CD4-positive, alpha-beta T cell (primary cell): ENCODE results near the gene AGPAT3. TPM values are rescaled to one million over a fixed set of nuclear protein-coding genes. Genes with fewer than 3 reads are reported as not detected.
A peak's percentile ranks its signal among the peaks of the same experiment; 100 is the strongest.

ENCODE experiments used
- ATAC-seq: fragments of 200-7000 bp; cut with Tn5 transposase; one replicate; pipeline ENCODE4 v1.10.0; 2022; ENCODE audit warnings: mild to moderate bottlenecking; ENCODE audit not compliant: poor library complexity
- CTCF ChIA-PET: fragments of 350-600 bp; sonication (Branson Sonifier 250); formaldehyde crosslinking; loops from one replicate; lab custom pipeline; 2021; ENCODE audit warnings: antibody characterized with exemption, inconsistent platforms; lab: Charles Lee
- POLR2A ChIA-PET: fragments of 350-600 bp; sonication (Branson Sonifier 250); formaldehyde crosslinking; loops from one replicate; lab custom pipeline; 2021; ENCODE audit warnings: antibody characterized with exemption, inconsistent platforms; lab: Charles Lee
- DNase-seq, 14 experiments: peaks; one replicate each; pipeline ENCODE4 v3.0.0-alpha.2; 2013 to 2020; ENCODE audit warnings: mixed read lengths in 2 of 14
- H3K27ac ChIP-seq, 2 donors: one replicate each; pipeline versions ENCODE4 v1.5.1 to v1.7.0; 2013; ENCODE audit warnings: low read length in 2 of 2, low read depth in 1 of 2, mild to moderate bottlenecking in 1 of 2
- H3K27me3 ChIP-seq, 2 experiments: 1 replicate in 1 of 2; 2 replicates in 1 of 2; pipeline versions ENCODE4 v1.6.1 to v1.7.0; 2013; ENCODE audit warnings: low read length in 2 of 2, control low read depth in 1 of 2, mild to moderate bottlenecking in 1 of 2, moderate library complexity in 1 of 2; ENCODE audit not compliant: insufficient read depth in 2 of 2, control insufficient read depth in 1 of 2
- H3K36me3 ChIP-seq: one replicate; pipeline ENCODE4 v1.6.1; 2013; ENCODE audit warnings: low read length, control low read depth; ENCODE audit not compliant: insufficient read depth
- H3K4me1 ChIP-seq: one replicate; pipeline ENCODE4 v1.6.1; 2013; ENCODE audit warnings: low read length, control low read depth; ENCODE audit not compliant: insufficient read depth
- H3K4me3 ChIP-seq: one replicate; pipeline ENCODE4 v1.5.1; 2013; ENCODE audit warnings: mild to moderate bottlenecking, low read length, moderate library complexity
- H3K9me3 ChIP-seq, 2 experiments: 1 replicate in 1 of 2; 2 replicates in 1 of 2; pipeline versions ENCODE4 v1.6.1 to v1.7.0; 2013; ENCODE audit warnings: low read length in 2 of 2, mild to moderate bottlenecking in 2 of 2, control low read depth in 1 of 2, moderate library complexity in 1 of 2; ENCODE audit not compliant: control insufficient read depth in 1 of 2, insufficient read depth in 1 of 2
- H3K27ac Mint-ChIP-seq: one replicate; pipeline ENCODE4 v1.8.0; 2020; ENCODE audit warnings: mixed read lengths
- H3K27me3 Mint-ChIP-seq: one replicate; pipeline ENCODE4 v1.8.0; 2021; ENCODE audit warnings: mixed read lengths
- H3K36me3 Mint-ChIP-seq: one replicate; pipeline ENCODE4 v1.8.0; 2021; ENCODE audit warnings: low read depth, mixed read lengths
- H3K4me1 Mint-ChIP-seq: one replicate; pipeline ENCODE4 v1.8.0; 2021; ENCODE audit warnings: low read depth, mixed read lengths
- H3K4me3 Mint-ChIP-seq: one replicate; pipeline ENCODE4 v1.8.0; 2020; ENCODE audit warnings: mild to moderate bottlenecking, mixed read lengths
- H3K9me3 Mint-ChIP-seq: one replicate; pipeline ENCODE4 v1.8.0; 2020; ENCODE audit warnings: mixed read lengths
- intact Hi-C, 2 experiments: fragments of 100-400 bp; cut with DNase I in 1 of 2; cut with micrococcal nuclease in 1 of 2; formaldehyde crosslinking; loops; one replicate each; pipeline versions ENCODE4 v1.15.1 to v1.9.0; 2023 to 2025; cut with DNase I, micrococcal nuclease
- total RNA-seq, 174 experiments: library from RNA in 2 of 174; stranded (reverse) in 2 of 174; gene quantifications; one replicate each; pipeline ENCODE4 v1.2.3 and lab custom pipeline; 2021 to 2026
- TF ChIP-seq, protein P1 (sequence below): fragments of 200-600 bp; IDR thresholded peaks from one replicate; pipeline ENCODE4 v1.8.0; 2022; ENCODE audit warnings: antibody characterized with exemption, mild to moderate bottlenecking

AGPAT3 gene
- total RNA-seq, 2 experiments from 2014 or later, result 40.8 to 43.4 TPM

DNA sequence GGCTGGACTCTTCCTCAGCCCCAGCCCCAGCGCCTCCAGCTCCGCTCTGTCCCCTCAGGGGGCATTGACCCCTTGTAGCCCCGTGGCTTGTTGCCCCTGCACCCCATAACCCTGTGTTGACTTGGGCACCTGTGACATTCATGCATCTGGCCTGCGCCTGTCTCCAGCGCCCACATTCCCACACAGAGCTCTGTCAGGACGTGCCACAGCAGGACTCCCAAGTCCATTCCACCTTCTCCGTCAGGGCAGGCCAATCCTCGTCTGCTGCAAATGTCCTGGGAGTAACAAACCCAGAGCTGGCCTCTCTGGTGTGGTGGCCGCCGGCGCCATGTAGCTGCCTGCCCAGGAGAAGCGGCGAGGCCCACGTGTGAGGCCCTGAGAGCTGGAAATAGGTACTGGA lies 60.6 kb downstream of the AGPAT3 start:
- intact Hi-C loops, result no loop called here
- peaks cover 19% of the 10 kb centered on the region for H3K4me1 Mint-ChIP-seq
- TF ChIP-seq, protein P1, sequence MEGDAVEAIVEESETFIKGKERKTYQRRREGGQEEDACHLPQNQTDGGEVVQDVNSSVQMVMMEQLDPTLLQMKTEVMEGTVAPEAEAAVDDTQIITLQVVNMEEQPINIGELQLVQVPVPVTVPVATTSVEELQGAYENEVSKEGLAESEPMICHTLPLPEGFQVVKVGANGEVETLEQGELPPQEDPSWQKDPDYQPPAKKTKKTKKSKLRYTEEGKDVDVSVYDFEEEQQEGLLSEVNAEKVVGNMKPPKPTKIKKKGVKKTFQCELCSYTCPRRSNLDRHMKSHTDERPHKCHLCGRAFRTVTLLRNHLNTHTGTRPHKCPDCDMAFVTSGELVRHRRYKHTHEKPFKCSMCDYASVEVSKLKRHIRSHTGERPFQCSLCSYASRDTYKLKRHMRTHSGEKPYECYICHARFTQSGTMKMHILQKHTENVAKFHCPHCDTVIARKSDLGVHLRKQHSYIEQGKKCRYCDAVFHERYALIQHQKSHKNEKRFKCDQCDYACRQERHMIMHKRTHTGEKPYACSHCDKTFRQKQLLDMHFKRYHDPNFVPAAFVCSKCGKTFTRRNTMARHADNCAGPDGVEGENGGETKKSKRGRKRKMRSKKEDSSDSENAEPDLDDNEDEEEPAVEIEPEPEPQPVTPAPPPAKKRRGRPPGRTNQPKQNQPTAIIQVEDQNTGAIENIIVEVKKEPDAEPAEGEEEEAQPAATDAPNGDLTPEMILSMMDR, result no peak
- Histone ChIP-seq H3K4me1 (peaks cover 27% of the 10 kb centered on the region), H3K4me3 (no peak overlapping the region), H3K27ac (no peak overlapping the region), H3K27me3 (no peaks in the 10 kb centered on the region), H3K36me3 (peaks cover 39% of the 10 kb centered on the region), H3K9me3 (no peaks in the 10 kb centered on the region)
- peak overlapping the region; percentile 12 for H3K27ac Mint-ChIP-seq
- ATAC-seq, result no peak
- POLR2A ChIA-PET, result no interaction called here
- peak in 1 of 14 experiments; percentile 6 for DNase-seq
- no peak overlapping the region for H3K4me3 Mint-ChIP-seq
- H3K36me3 Mint-ChIP-seq, result peaks cover 26% of the 10 kb centered on the region
- no peaks in the 10 kb centered on the region for H3K9me3 Mint-ChIP-seq
- CTCF ChIA-PET, result interaction anchor here (1.1 to 1.2 kb wide), 2 partner anchors 11 to 115 kb away, joined by 3 to 4 read pairs; no protein-coding TSS in a partner anchor
- no peaks in the 10 kb centered on the region for H3K27me3 Mint-ChIP-seq

DNA sequence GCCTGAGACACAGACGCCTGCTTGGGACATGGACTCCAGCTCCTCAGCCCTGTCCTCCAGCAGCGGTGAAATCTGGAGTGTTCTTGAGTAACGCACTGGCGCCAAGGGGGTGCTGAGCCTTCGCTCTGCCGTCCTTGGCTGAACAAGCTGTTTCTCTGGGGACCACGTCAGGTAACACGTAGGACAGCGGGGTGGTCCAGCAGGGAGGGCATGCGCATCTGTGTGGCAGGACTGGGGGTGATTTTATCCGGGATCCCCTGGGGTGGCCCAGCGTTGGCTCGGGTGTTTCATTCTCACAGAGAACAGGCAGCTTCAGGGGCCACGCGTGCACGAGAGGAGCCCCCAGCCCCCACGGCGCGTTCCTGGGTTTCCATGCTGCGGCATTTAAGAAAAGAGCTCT lies 61.2 kb downstream of the AGPAT3 start:
- H3K4me3 Mint-ChIP-seq, result no peak overlapping the region
- intact Hi-C loops, result no loop called here
- H3K27ac Mint-ChIP-seq, result no peak overlapping the region
- no peak overlapping the region for H3K4me3 ChIP-seq
- H3K36me3 ChIP-seq, result peaks cover 39% of the 10 kb centered on the region
- H3K27me3 Mint-ChIP-seq, result no peaks in the 10 kb centered on the region
- TF ChIP-seq, protein P1, result no peak
- ChIA-PET POLR2A (no interaction called here), CTCF (interaction anchor here (0.7 to 1.1 kb wide), 2 partner anchors 115 to 1039 kb away, joined by 3 read pairs; no protein-coding TSS in a partner anchor)
- ATAC-seq (no peak), DNase-seq (no peak)
- H3K27ac ChIP-seq, result no peak overlapping the region
- H3K9me3 Mint-ChIP-seq, result no peaks in the 10 kb centered on the region
- H3K4me1 ChIP-seq, result peaks cover 21% of the 10 kb centered on the region
- peaks cover 27% of the 10 kb centered on the region for H3K36me3 Mint-ChIP-seq
- peaks cover 14% of the 10 kb centered on the region for H3K4me1 Mint-ChIP-seq
- no peaks in the 10 kb centered on the region for H3K9me3 ChIP-seq
- no peaks in the 10 kb centered on the region for H3K27me3 ChIP-seq

DNA sequence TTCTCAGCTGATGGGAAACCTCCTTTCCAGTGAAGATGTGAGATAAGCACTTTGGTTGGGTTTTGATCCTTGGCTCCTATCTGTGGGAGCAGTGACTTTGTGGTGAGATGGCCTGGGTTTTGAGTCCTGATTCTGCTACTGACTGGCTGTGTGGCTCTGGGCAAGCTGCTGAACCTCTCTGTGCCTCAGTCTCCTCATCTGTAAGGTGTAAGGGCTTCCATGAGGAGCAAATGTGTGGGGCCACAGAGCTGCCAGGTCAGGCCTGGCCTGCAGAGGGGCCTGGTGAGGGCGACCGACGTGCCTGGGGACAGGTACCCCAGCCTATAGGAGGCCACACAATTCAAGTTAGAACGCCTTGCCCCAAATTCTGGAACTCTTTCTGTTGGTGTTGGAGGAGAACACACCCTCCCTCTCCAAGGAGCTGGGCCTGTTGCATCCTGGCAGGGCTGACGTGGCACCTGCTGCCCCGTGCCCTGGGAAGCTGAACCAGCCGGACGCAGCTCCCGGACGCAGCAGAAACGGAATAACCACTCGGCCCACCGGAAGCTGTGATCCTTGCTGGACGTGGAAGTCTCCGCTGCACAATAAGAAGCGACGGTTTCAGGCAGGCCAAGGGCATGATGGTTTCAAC lies 62.7 kb downstream of the AGPAT3 start:
- Histone ChIP-seq H3K27ac (no peak overlapping the region), H3K27me3 (no peaks in the 10 kb centered on the region), H3K4me1 (peaks cover 6% of the 10 kb centered on the region), H3K36me3 (peaks cover 39% of the 10 kb centered on the region), H3K4me3 (no peak overlapping the region), H3K9me3 (no peaks in the 10 kb centered on the region)
- Mint-ChIP-seq H3K27me3 (no peaks in the 10 kb centered on the region), H3K27ac (no peak overlapping the region), H3K4me1 (peaks cover 13% of the 10 kb centered on the region), H3K4me3 (no peak overlapping the region), H3K36me3 (peaks cover 29% of the 10 kb centered on the region), H3K9me3 (no peaks in the 10 kb centered on the region)
- ChIA-PET POLR2A (no interaction called here), CTCF (no interaction called here)
- ATAC-seq (no peak), DNase-seq (no peak)
- intact Hi-C loops, result no loop called here
- TF ChIP-seq, protein P1, result no peak
